OCI-LY7 (cell line): Measurements from ENCODE around the gene AGMAT. TPM values are rescaled to one million over a fixed set of nuclear protein-coding genes. Genes with fewer than 3 reads are reported as not detected.

Source experiments
- Bru-seq: library from RNA; stranded (reverse); fragments of 400-500 nt; gene quantifications from one replicate; lab custom pipeline; 2021; lab: Mats Ljungman, UMichigan
- BruChase-seq, 2 experiments: library from RNA; stranded (reverse); fragments of 400-500 nt; gene quantifications; one replicate each; lab custom pipeline; 2021; lab: Mats Ljungman, UMichigan
- BruUV-seq: library from RNA; stranded (reverse); fragments of 400-500 nt; replicated peaks from 2 replicates; lab custom pipeline; 2021; lab: Mats Ljungman, UMichigan
- CTCF ChIA-PET: fragments of 300-600 bp; sonication (Branson Sonifier 250); formaldehyde crosslinking; loops from one replicate; lab custom pipeline; 2022; ENCODE audit warnings: antibody characterized with exemption; ENCODE audit not compliant: unreplicated experiment; lab: Charles Lee
- POLR2A ChIA-PET: fragments of 300-600 bp; sonication (Branson Sonifier 250); formaldehyde crosslinking; loops from one replicate; lab custom pipeline; 2022; ENCODE audit warnings: antibody characterized with exemption; lab: Charles Lee
- DNase-seq: peaks from one replicate; pipeline ENCODE4 v3.0.0-alpha.2; 2015; ENCODE audit warnings: low spot score
- H2AFZ ChIP-seq: fragments of 200-600 bp; sonication (generic), shearing (Covaris generic); 2 replicates; pipeline ENCODE4 v1.6.1; 2014; ENCODE audit warnings: mild to moderate bottlenecking, antibody characterized with exemption, low read length, moderate library complexity
- H3K27ac ChIP-seq: fragments of 200-600 bp; sonication (generic); 2 replicates; pipeline ENCODE4 v1.5.1; 2014; ENCODE audit warnings: mixed run types, low read depth, mild to moderate bottlenecking, moderate library complexity, low read length, inconsistent platforms; ENCODE audit not compliant: poor library complexity, severe bottlenecking
- H3K36me3 ChIP-seq: fragments of 200-600 bp; sonication (generic); 2 replicates; pipeline ENCODE4 v1.6.1; 2014; ENCODE audit warnings: mild to moderate bottlenecking, antibody characterized with exemption, low read length, moderate library complexity, mixed read lengths; ENCODE audit not compliant: insufficient read depth
- H3K4me1 ChIP-seq: fragments of 200-600 bp; sonication (generic); 2 replicates; pipeline ENCODE4 v1.5.1; 2014; ENCODE audit warnings: mild to moderate bottlenecking, low read length; ENCODE audit not compliant: insufficient read depth, poor library complexity, severe bottlenecking
- H3K4me2 ChIP-seq: fragments of 200-600 bp; sonication (generic); 2 replicates; pipeline ENCODE4 v1.6.1; 2014; ENCODE audit warnings: mild to moderate bottlenecking, low read length
- H3K4me3 ChIP-seq: fragments of 200-600 bp; sonication (generic); 2 replicates; pipeline ENCODE4 v1.5.1; 2014; ENCODE audit warnings: mild to moderate bottlenecking, low read depth, low read length; ENCODE audit not compliant: poor library complexity, severe bottlenecking
- H3K79me2 ChIP-seq: fragments of 200-600 bp; sonication (generic); 2 replicates; pipeline ENCODE4 v1.6.1; 2016; ENCODE audit warnings: low read depth, mild to moderate bottlenecking, low read length, moderate library complexity, mixed read lengths; ENCODE audit not compliant: insufficient read depth
- H3K9me2 ChIP-seq: fragments of 200-600 bp; sonication (generic); 2 replicates; pipeline ENCODE4 v1.6.1; 2016; ENCODE audit warnings: mild to moderate bottlenecking, low read length, mixed read lengths; ENCODE audit not compliant: insufficient read depth
- H3K9me3 ChIP-seq: fragments of 200-600 bp; sonication (generic); 2 replicates; pipeline ENCODE4 v1.6.1; 2014; ENCODE audit warnings: mild to moderate bottlenecking, mixed run types, low read length, mixed read lengths
- H4K20me1 ChIP-seq: fragments of 200-600 bp; sonication (generic); 2 replicates; pipeline ENCODE4 v1.6.1; 2014; ENCODE audit warnings: mild to moderate bottlenecking, antibody characterized with exemption, low read length, moderate library complexity, mixed read lengths; ENCODE audit not compliant: insufficient read depth
- CTCF ChIP-seq: fragments of 200-600 bp; sonication (generic); conservative IDR thresholded peaks from 2 replicates; pipeline ENCODE4 v1.5.1; 2014; ENCODE audit warnings: mild to moderate bottlenecking, antibody characterized with exemption, low read length, moderate library complexity, mixed read lengths
- EZH2phosphoT487 ChIP-seq: fragments of 200-600 bp; sonication (generic); IDR thresholded peaks from 2 replicates; pipeline ENCODE4 v1.6.1; 2018; ENCODE audit warnings: low read depth, borderline replicate concordance, mild to moderate bottlenecking, mixed run types, antibody characterized with exemption, low read length, moderate library complexity, mixed read lengths
- intact Hi-C: fragments of 100-400 bp; cut with micrococcal nuclease; formaldehyde crosslinking; loops from one replicate; pipeline ENCODE4 v1.10.0; 2022; ENCODE audit not compliant: unreplicated experiment
- long read RNA-seq: library from polyadenylated mRNA; stranded (forward); transcript quantifications from one replicate; pipeline ENCODE4 v2.0.0, GENCODE V29; 2022
- total RNA-seq, 2 experiments: library from RNA; depleted of rRNA in 1 of 2; stranded (reverse); fragments of >200 nt in 1 of 2; shearing (Covaris generic) in 1 of 2; gene quantifications; 2 replicates each; pipeline ENCODE4 v1.2.3, GENCODE V29; 2014 to 2022

AGMAT gene
- 0.15 and 0.54 TPM in 2 replicates for total RNA-seq (2014; rRNA removed; shearing (Covaris generic))
- total RNA-seq (2022), result 0.29 and 0.39 TPM in 2 replicates
- Bru-seq, nascent RNA, result percentile 18 among the genes with signal in this experiment
- BruChase-seq, experiment 1, labeled RNA remaining after a 6-hour chase, result percentile 14 among the genes with signal in this experiment
- BruChase-seq, experiment 2, labeled RNA remaining after a 2-hour chase, result percentile 24 among the genes with signal in this experiment
- long read RNA-seq, result 0 reads

DNA sequence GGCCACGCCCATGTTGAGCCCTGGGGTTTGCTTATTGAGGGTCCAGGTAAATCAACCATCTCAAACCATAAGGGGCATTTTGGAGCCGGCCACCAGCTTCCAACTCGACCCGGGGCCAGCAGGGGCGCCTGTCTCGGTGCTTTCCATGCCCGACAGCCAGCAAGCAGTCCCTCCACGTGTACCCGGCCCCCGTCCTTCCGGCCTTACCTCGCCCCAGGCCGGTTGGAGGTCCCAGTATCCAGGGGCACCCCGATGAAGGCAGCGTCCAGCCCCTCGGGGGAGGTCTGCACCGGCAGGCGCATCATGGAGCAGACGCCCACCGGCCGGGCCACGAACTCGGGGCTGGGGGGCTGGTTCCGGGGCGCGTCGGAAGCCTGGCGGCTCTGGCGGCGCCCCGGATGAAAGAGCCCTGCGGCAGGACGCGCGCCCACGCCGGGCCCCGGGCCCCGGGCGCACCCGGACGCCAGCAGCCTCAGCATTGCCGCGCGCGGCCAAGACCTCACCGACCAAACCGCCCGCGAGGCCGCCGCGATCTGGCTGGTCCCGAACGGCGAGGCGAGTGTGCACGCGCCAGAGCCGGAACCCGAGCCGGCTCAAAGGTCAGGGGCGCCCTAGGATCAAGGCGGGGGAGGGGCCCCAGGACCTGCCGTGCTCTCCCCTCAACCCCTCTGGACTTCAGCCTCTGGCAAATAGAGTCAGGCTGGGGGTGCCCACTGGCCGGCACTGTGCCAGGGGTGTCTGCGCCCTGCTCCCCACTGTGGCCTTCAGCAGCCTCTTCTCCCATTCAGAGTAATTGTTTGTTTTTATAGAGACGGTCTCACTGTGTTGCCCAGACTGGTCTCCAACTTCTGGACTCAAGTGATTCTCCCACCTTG lies at the start of gene AGMAT:
TSS of gene AGMAT (minus strand) at position 563 of the 875 bp plus-strand sequence. CDS start at position 479, 84 bp downstream.
- Histone ChIP-seq H3K36me3 (no peaks in the 10 kb centered on the region), H3K4me3 (peak within 1 kb of the TSS; percentile 52), H3K9me2 (no peaks in the 10 kb centered on the region), H2AFZ (peak within 1 kb of the TSS; percentile 55; the same call in 1 of the 2 replicates), H3K9me3 (no peaks in the 10 kb centered on the region), H4K20me1 (no peaks in the 10 kb centered on the region), H3K4me1 (peaks cover 9% of the 10 kb centered on the region), H3K79me2 (no peaks in the 10 kb centered on the region), H3K4me2 (peak within 1 kb of the TSS; percentile 60), H3K27ac (no peak within 1 kb of the TSS)
- CTCF ChIA-PET, result no interaction called here
- TF ChIP-seq CTCF (peak; percentile 29; the same call in 1 of the 2 replicates), EZH2phosphoT487 (no peak)
- BruUV-seq, result no TSS peak
- DNase-seq, result peak; percentile 41
- POLR2A ChIA-PET, result no interaction called here
- intact Hi-C loops, result no loop called here

DNA sequence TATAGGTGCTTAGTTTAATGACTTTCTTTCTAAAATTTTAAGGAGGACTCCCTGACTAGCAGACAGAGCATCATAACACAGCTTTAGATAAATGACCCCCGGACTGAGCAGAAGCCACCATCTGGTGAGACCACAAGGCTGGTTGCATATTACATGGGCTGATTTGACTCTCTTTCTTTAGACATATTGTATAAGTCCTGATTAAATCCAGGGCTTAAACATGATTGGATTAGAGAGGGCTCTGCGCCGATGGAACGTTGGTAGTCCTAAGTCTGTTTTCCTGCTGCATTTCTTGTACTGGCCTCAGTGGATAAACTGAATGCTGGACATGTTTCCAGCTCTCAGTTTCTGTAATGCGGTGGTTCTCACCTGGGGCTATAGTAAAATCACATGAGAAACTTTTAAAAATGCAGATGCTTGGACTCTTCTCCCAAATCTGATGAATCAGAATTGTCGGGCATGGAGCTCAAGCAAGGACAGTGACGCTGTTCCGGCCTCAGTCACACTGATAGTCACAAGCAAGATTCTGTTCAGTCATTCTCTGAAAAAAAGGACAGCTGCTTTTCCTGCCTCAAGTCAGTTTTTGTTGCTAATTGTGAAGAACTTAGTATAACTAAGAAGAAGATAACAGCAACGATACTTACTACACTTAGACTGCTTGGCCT lies 49.0 kb upstream of the AGMAT start:
- H3K4me3 ChIP-seq, result no peak overlapping the region
- H4K20me1 ChIP-seq, result no peaks in the 10 kb centered on the region
- ChIA-PET CTCF (no interaction called here), POLR2A (interaction anchor here (0.9 to 1.0 kb wide), 3 partner anchors 16 to 64 kb away, joined by 3 to 4 read pairs (median 3); no protein-coding TSS in a partner anchor)
- H3K4me2 ChIP-seq, result no peak overlapping the region
- intact Hi-C loops, result no loop called here
- H2AFZ ChIP-seq, result no peak overlapping the region
- no peaks in the 10 kb centered on the region for H3K9me2 ChIP-seq
- BruUV-seq, result no TSS peak
- H3K79me2 ChIP-seq, result 0 out of 2 replicates have a peak, but pooled peaks cover 2% of the 10 kb centered on the region
- DNase-seq, result no peak
- H3K9me3 ChIP-seq, result no peaks in the 10 kb centered on the region
- TF ChIP-seq CTCF (no peak), EZH2phosphoT487 (no peak)
- peaks cover 92% of the 10 kb centered on the region for H3K36me3 ChIP-seq
- H3K4me1 ChIP-seq, result no peaks in the 10 kb centered on the region
- H3K27ac ChIP-seq, result no peak overlapping the region
